KMS-11 (cell line): Measurements from ENCODE around the gene SUPT5H.
"Not testable (repeated sequence)": the region's sequence is repeated elsewhere in the genome, so short reads cannot be mapped to it uniquely, and the experiment has no call there.

Source experiments
- H2AFZ ChIP-seq: fragments of 200-600 bp; sonication (generic); 2 replicates; pipeline ENCODE4 v1.6.1; 2016; ENCODE audit warnings: antibody characterized with exemption, mixed run types, low read depth
- H3K27ac ChIP-seq: fragments of 200-600 bp; sonication (generic); 2 replicates; pipeline ENCODE4 v1.6.1; 2016; ENCODE audit warnings: mild to moderate bottlenecking, mixed run types
- H3K27me3 ChIP-seq: fragments of 200-600 bp; sonication (generic); 2 replicates; pipeline ENCODE4 v1.6.1; 2017; ENCODE audit warnings: mild to moderate bottlenecking, low read depth, mixed run types, moderate library complexity; ENCODE audit not compliant: insufficient read depth
- H3K36me3 ChIP-seq: fragments of 200-600 bp; sonication (generic); 2 replicates; pipeline ENCODE4 v1.6.1; 2017; ENCODE audit warnings: mild to moderate bottlenecking, mixed run types; ENCODE audit not compliant: insufficient read depth
- H3K4me1 ChIP-seq: fragments of 200-600 bp; sonication (generic); 2 replicates; pipeline ENCODE4 v1.6.1; 2016; ENCODE audit warnings: mild to moderate bottlenecking, low read depth, mixed run types; ENCODE audit not compliant: poor library complexity, severe bottlenecking
- H3K4me2 ChIP-seq: fragments of 200-600 bp; sonication (generic); 2 replicates; pipeline ENCODE4 v1.7.0; 2016; ENCODE audit warnings: mild to moderate bottlenecking, mixed run types
- H3K4me3 ChIP-seq: fragments of 200-600 bp; sonication (generic); IDR thresholded peaks from 2 replicates; pipeline ENCODE4 v1.6.1; 2017; ENCODE audit warnings: low read depth, low read length, mixed read lengths; ENCODE audit not compliant: insufficient read depth
- H3K79me2 ChIP-seq: fragments of 200-600 bp; sonication (generic); 2 replicates; pipeline ENCODE4 v1.6.1; 2016; ENCODE audit warnings: low read depth, mixed run types; ENCODE audit not compliant: insufficient read depth
- H3K9ac ChIP-seq: fragments of 200-600 bp; sonication (generic); 2 replicates; pipeline ENCODE4 v1.6.1; 2016; ENCODE audit warnings: mild to moderate bottlenecking, mixed run types
- H4K20me1 ChIP-seq: fragments of 200-600 bp; sonication (generic); 2 replicates; pipeline ENCODE4 v1.6.1; 2016; ENCODE audit warnings: mild to moderate bottlenecking, mixed run types; ENCODE audit not compliant: insufficient read depth
- CTCF ChIP-seq: fragments of 200-600 bp; sonication (generic); conservative IDR thresholded peaks from 2 replicates; pipeline ENCODE4 v1.6.1; 2017; ENCODE audit warnings: low read depth, mild to moderate bottlenecking, antibody characterized with exemption, low read length, moderate library complexity, mixed read lengths

Gene SUPT5H

GRCh38 chr19:39475748-39476147, 30.4 kb downstream of the SUPT5H start:
- H3K27me3 ChIP-seq: no peaks in the 10 kb centered on the region
- H3K4me2 ChIP-seq: no peak overlapping the region
- no peak for TF ChIP-seq CTCF
- H4K20me1 ChIP-seq: no peaks in the 10 kb centered on the region
- H3K27ac ChIP-seq: no peak overlapping the region
- no peak overlapping the region for H2AFZ ChIP-seq
- no peaks in the 10 kb centered on the region for H3K36me3 ChIP-seq
- H3K4me1 ChIP-seq: peaks cover 4% of the 10 kb centered on the region
- H3K79me2 ChIP-seq: peaks cover under 1% of the 10 kb centered on the region; the same call in 1 of the 2 replicates
- H3K9ac ChIP-seq: no peak overlapping the region
- H3K4me3 ChIP-seq: no peak overlapping the region

GRCh38 chr19:39479319-39479801, 34.0 kb downstream of the SUPT5H start:
- H3K4me1 ChIP-seq: peaks cover 13% of the 10 kb centered on the region
- not testable (repeated sequence) for H4K20me1 ChIP-seq, H3K27me3 ChIP-seq, H3K27ac ChIP-seq, H3K9ac ChIP-seq, H3K4me3 ChIP-seq, H2AFZ ChIP-seq, H3K4me2 ChIP-seq, H3K36me3 ChIP-seq
- peaks cover 27% of the 10 kb centered on the region for H3K79me2 ChIP-seq

- H3K36me3 ChIP-seq: peaks cover 10% of the 10 kb centered on the region; the same call in 1 of the 2 replicates
- TF ChIP-seq CTCF: no peak
- peaks cover 13% of the 10 kb centered on the region for H3K4me1 ChIP-seq
- peaks cover 30% of the 10 kb centered on the region for H3K79me2 ChIP-seq
- H3K27me3 ChIP-seq: no peaks in the 10 kb centered on the region
- H2AFZ ChIP-seq: peak overlapping the region; percentile 86
- peak overlapping the region; percentile 94; the same call in 1 of the 2 replicates for H3K9ac ChIP-seq
- peak overlapping the region; percentile 79 for H3K4me2 ChIP-seq
- H3K4me3 ChIP-seq: no peak overlapping the region
- H3K27ac ChIP-seq: no peak overlapping the region; the same call in 1 of the 2 replicates
- no peaks in the 10 kb centered on the region for H4K20me1 ChIP-seq
These were observed 34.5 kb downstream of the SUPT5H start for GRCh38 chr19:39479916-39480315.

- peak within 1 kb of the TSS; percentile 86 for H2AFZ ChIP-seq
- H3K4me3 ChIP-seq: no peak within 1 kb of the TSS
- H3K79me2 ChIP-seq: peaks cover 30% of the 10 kb centered on the region
- H3K36me3 ChIP-seq: peaks cover 10% of the 10 kb centered on the region; the same call in 1 of the 2 replicates
- TF ChIP-seq CTCF: no peak
- H3K9ac ChIP-seq: peak within 1 kb of the TSS; percentile 94
- H3K27ac ChIP-seq: peak within 1 kb of the TSS; percentile 64
- H4K20me1 ChIP-seq: no peaks in the 10 kb centered on the region
- no peaks in the 10 kb centered on the region for H3K27me3 ChIP-seq
- H3K4me2 ChIP-seq: peak within 1 kb of the TSS; percentile 79
- H3K4me1 ChIP-seq: peaks cover 13% of the 10 kb centered on the region
These were observed 35.2 kb downstream of the SUPT5H start, which contains the start of gene TIMM50 for GRCh38 chr19:39480337-39481228. Gene TIMM50 (plus strand): TSS chr19:39480838. CDS start chr19:39480854, 16 bp downstream.

GRCh38 chr19:39481229-39481545, 35.8 kb downstream of the SUPT5H start:
- no peak for TF ChIP-seq CTCF
- Histone ChIP-seq H3K4me1 (peaks cover 13% of the 10 kb centered on the region), H3K27me3 (no peaks in the 10 kb centered on the region), H3K27ac (peak overlapping the region; percentile 64), H4K20me1 (no peaks in the 10 kb centered on the region), H3K79me2 (peaks cover 30% of the 10 kb centered on the region), H3K4me3 (no peak overlapping the region), H3K9ac (peak overlapping the region; percentile 94), H3K4me2 (peak overlapping the region; percentile 79), H3K36me3 (peaks cover 10% of the 10 kb centered on the region; the same call in 1 of the 2 replicates), H2AFZ (peak overlapping the region; percentile 86)
